BJ (cell line): ENCODE measurements around the gene ALG14. TPM values are rescaled to one million over a fixed set of nuclear protein-coding genes. Genes with fewer than 3 reads are reported as not detected.

Experiments
- CTCF ChIA-PET: fragments of 350-600 bp; formaldehyde crosslinking; extraction: SDS; loops from one replicate; lab custom pipeline; 2021; ENCODE audit warnings: antibody characterized with exemption, inconsistent platforms; lab: Yijun Ruan, JAX
- POLR2A ChIA-PET: fragments of 300-600 bp; sonication (Branson Sonifier 250); formaldehyde crosslinking; extraction: SDS; loops from one replicate; lab custom pipeline; 2021; ENCODE audit warnings: antibody characterized with exemption; lab: Charles Lee
- DNase-seq: peaks from one replicate; pipeline ENCODE4 v3.0.0-alpha.2; 2011; ENCODE audit warnings: low read depth
- H3K27me3 ChIP-seq: 2 replicates; pipeline ENCODE4 v1.6.0; 2011; ENCODE audit warnings: low read length; ENCODE audit not compliant: control insufficient read depth, insufficient read depth
- H3K36me3 ChIP-seq: 2 replicates; pipeline ENCODE4 v1.5.1; 2011; ENCODE audit warnings: low read length; ENCODE audit not compliant: control insufficient read depth, insufficient read depth
- H3K4me3 ChIP-seq: 2 replicates; pipeline ENCODE4 v1.5.1; 2011; ENCODE audit warnings: low read depth, mild to moderate bottlenecking, control low read depth, low read length
- CTCF ChIP-seq: IDR thresholded peaks from 2 replicates; pipeline ENCODE4 v1.5.1; 2011; ENCODE audit warnings: low read depth, mild to moderate bottlenecking, control low read depth, inconsistent platforms, low read length, moderate library complexity; ENCODE audit not compliant: insufficient read depth
- polyA plus RNA-seq: library from polyadenylated mRNA; depleted of rRNA; stranded (reverse); fragments of >200 nt; gene quantifications from 2 replicates; pipeline ENCODE4 v1.2.3, GENCODE V29; 2011

The ALG14 gene
- polyA plus RNA-seq, 1 experiment, result 2.3 TPM

- DNase-seq, result no peak
- no peak for TF ChIP-seq CTCF
- ChIA-PET CTCF (no interaction called here), POLR2A (no interaction called here)
- Histone ChIP-seq H3K36me3 (no peaks in the 10 kb centered on the region), H3K4me3 (no peak overlapping the region), H3K27me3 (peaks cover 3% of the 10 kb centered on the region)
These were observed 38.3 kb upstream of the ALG14 start for GRCh38 chr1:95111014-95111413.

- no peak for TF ChIP-seq CTCF
- Histone ChIP-seq H3K4me3 (no peak overlapping the region), H3K27me3 (peaks cover 5% of the 10 kb centered on the region), H3K36me3 (no peaks in the 10 kb centered on the region)
- POLR2A ChIA-PET, result no interaction called here
- no peak for DNase-seq
- CTCF ChIA-PET, result interaction anchor here (1.9 kb wide), 1 partner anchor 9 kb away, joined by 4 read pairs; the partner anchor contains the start of gene TLCD4
These were observed 36.0 kb upstream of the ALG14 start for GRCh38 chr1:95108792-95109191.

GRCh38 chr1:95098196-95098595 is 25.4 kb upstream of the ALG14 start:
- ChIA-PET CTCF (no interaction called here), POLR2A (no interaction called here)
- Histone ChIP-seq H3K4me3 (no peak overlapping the region), H3K36me3 (no peaks in the 10 kb centered on the region), H3K27me3 (peaks cover 1% of the 10 kb centered on the region)
- no peak for DNase-seq
- TF ChIP-seq CTCF, result no peak

GRCh38 chr1:95097426-95097825 is 24.7 kb upstream of the ALG14 start:
- no peaks in the 10 kb centered on the region; the same call in none of the 2 replicates for H3K27me3 ChIP-seq
- ChIA-PET POLR2A (no interaction called here), CTCF (no interaction called here)
- no peak for TF ChIP-seq CTCF
- H3K4me3 ChIP-seq, result no peak overlapping the region
- no peaks in the 10 kb centered on the region for H3K36me3 ChIP-seq
- no peak for DNase-seq

GRCh38 chr1:95096218-95096841 is 23.6 kb upstream of the ALG14 start:
- TF ChIP-seq CTCF, result no peak
- POLR2A ChIA-PET, result no interaction called here
- CTCF ChIA-PET, result no interaction called here
- H3K36me3 ChIP-seq, result no peaks in the 10 kb centered on the region
- H3K4me3 ChIP-seq, result no peak overlapping the region
- DNase-seq, result no peak
- no peaks in the 10 kb centered on the region; the same call in none of the 2 replicates for H3K27me3 ChIP-seq
